Myocyte (in vitro differentiated cells): Measurements from ENCODE around the gene ETDB. TPM values are rescaled to one million over a fixed set of nuclear protein-coding genes. Genes with fewer than 3 reads are reported as not detected.
"Not testable (repeated sequence)": the region's sequence is repeated elsewhere in the genome, so short reads cannot be mapped to it uniquely, and the experiment has no call there.

ENCODE experiments used
- DNase-seq: peaks from one replicate; pipeline ENCODE4 v3.0.0-alpha.2; 2012; ENCODE audit warnings: low read depth
- polyA plus RNA-seq: library from polyadenylated mRNA; unstranded; fragments of >200 nt; gene quantifications from one replicate; pipeline ENCODE4 v1.2.1, GENCODE V29; 2012; ENCODE audit warnings: missing spikeins
- total RNA-seq: library from RNA; depleted of rRNA; stranded (reverse); fragments of >200 nt; gene quantifications from 2 replicates; pipeline ENCODE4 v1.2.3, GENCODE V29; 2014

The ETDB gene
- total RNA-seq, result not detected in 2 replicates
- not detected for polyA plus RNA-seq

- DNase-seq, result not testable (repeated sequence)
Measured at GRCh38 chrX:135120056-135120576, at the start of gene ETDB. TSS of gene ETDB (minus strand) at chrX:135120526. CDS start at chrX:135119261, 1,265 bp downstream.

- DNase-seq, result not testable (repeated sequence)
Measured at GRCh38 chrX:135169534-135169933, 49.2 kb upstream of the ETDB start.

DNA sequence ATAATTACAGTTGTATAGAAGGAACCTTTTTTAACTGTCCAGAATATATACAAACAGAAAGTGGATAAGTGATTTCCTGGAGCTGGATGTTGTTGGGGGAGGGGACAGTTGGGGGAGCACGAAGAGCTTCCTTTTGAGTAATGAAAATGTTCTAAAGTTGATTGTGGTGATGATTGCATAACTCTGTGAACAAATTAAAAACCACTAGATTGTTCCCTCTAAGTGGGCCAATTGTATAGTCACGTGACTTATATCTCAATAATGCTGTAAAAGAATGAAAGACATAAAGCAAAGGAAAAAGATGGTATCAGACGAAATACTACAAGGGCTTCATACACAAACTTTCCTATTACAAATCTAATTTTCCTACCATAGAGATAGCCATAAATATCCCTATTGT is 48.2 kb upstream of the ETDB start:
- DNase-seq, result no peak

GRCh38 chrX:135154688-135155087 is 34.4 kb upstream of the ETDB start:
- not testable (repeated sequence) for DNase-seq

DNA sequence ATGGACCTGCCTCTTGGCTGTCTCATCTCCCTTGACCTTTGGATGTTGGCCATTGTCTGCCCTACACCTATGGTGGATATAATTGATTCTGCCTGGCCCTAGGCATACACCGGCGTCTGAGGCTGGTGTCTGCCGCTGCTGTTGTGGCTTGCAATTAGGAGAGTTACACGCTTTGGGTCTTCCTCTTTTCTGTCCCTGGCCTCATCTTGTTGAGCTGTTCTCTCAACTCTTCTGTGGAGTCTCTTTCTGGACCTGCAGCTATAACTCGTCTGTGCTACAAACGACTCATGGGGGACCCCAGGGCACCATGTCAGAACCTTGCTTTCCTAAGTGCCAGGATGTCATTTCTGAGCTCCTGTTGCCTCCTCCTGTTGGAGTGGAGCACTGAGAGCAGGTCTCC is 5.8 kb upstream of the ETDB start:
- DNase-seq, result not testable (repeated sequence)

DNA sequence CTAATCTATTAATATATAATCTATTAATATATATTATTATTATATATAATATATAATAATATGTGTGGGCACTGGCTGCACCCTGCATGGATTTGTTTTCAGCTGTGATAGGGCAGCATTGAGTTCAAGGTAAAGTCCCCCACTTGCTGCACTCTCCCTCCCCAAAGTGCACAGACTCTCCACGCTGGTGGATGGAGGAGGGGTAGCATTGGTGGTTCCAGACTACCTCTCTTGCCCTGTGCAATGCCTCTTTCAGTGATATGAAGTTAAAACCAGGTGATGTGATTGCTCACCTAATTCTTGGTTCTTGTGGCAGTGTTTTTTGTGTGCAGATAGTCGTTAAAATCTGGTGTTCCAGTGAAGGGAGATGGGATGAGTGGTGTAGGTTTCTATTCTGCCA is 4.3 kb downstream of the ETDB start:
- DNase-seq, result not testable (repeated sequence)

DNA sequence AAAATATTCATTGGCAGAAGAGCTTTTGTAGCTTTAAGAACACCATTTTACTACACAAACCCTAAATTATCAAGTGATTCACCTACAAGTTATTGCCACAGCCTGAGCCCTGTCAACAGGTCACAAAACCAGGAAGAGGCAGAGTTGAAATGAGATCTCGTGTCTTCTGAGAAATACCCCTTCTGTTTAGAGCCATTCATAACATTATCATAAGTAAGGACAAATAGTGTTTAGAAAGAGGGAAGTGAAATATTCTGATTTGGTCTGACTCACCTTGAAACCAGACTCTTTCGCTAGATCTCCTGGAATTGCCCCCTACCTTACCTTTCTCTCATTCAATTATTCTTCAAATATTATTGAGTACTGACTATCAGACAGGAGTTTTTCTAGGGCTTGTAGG is 5.9 kb downstream of the ETDB start:
- DNase-seq, result no peak

GRCh38 chrX:135112743-135113142 is 7.6 kb downstream of the ETDB start:
- DNase-seq, result no peak

DNA sequence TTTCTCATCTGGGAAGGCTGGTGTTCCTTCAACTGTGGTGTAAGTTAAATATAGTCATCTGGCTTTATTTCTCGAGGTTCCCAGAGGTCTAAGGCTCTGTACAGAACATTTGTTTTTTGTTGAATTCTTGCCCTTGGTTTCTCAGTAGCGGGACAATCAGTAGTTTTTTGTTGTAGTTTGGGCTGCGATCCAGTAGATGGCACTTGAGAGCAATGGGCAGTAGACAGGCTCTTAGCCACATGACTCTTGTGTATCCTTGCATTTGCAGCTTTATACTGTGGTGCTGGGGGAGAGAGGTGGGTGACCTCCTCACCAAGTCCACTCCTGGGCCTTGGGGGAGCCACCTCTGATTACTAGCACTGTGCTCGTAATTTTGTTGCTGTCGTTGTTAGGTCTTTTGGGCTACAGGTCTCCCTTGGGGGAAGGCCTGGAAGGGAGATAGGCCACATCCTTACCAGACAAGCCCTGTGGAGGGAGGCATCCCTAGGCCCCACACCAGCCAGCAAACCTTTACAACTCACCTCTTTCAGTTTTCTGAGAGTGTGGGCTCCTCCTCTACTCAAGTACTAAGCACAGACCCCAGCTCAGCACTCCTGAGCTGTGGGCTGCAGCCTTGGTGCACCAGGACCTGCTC is 8.1 kb downstream of the ETDB start:
- DNase-seq, result peak; percentile 23

DNA sequence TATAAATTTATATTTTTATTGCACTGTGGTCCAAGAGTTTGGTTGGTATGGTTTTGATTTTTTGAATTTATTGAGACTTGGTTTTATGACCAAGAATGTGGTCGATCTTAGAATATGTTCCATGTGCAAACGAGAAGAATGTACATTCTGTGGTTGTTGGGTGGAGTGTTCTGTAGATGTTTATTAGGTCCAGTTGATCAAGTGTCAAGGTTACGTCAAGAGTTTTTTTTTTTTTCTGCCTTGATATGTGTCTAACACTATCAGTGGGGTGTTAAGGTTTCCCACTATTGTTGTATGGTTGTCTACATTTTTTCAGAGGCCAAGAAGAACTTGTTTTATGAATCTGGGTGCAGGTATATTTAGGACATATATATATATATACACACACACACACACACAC is 10.8 kb downstream of the ETDB start:
- no peak for DNase-seq

DNA sequence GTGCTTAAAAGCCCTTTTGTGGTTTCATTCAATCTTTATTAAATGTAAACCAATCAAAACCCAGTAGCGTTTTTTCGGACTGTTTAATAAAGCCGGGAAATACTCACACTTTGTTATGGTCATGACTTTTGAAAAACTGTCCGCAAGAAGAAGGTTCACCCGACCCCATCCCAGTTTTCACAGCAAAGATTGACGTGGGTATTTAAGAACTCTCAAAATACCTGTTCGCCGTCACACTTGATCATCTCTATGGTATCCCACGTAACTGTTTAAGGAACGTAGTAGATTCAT is 20.9 kb downstream of the ETDB start:
- no peak for DNase-seq

DNA sequence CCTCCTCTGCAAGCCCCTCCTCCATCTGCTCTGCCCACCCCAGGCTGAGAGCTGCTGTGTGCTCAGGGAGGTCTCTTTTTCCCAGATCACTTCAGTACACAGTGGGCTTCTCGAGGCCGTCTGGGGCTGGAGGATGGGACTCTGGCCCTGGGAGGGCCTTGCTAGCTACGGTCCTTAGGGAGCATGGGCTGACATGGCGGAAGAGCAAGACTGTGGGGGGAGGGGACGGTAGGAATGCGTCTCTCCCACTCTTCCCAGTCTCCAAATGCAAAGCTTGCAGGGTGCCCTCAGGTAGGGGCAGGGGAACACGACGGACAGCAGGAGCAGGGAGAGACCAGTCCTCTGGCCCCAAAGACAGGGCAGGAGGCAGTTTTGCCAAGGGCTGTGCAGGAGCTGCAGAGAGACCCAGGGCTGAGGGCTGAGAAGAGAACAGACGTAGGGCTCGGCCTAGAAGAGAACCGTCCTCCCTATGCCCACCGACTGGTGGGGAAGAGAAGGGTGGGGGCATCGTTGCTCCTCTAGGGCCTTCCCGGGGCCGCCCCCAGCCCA is 23.1 kb downstream of the ETDB start:
- not testable (repeated sequence) for DNase-seq

DNA sequence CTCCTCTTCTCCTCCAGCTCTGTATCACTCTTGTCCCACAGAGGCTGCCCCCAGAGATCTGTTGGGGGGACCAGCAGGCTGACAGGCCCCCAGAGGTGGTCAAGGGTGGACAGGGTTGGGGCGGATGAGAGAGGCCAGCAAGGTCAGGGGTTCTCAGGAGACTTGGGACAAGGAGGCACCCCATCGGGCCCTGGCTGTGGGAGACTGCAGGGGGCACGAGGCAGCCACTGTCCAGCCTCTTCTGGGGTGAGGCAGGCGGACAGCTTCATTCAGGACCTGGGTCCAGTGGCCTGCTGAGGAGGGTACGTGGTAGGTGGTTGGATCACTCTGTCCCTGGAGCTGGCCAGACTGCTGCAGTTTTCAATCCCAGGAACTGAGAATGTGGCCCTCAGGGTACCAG is 24.6 kb downstream of the ETDB start:
- no peak for DNase-seq

- DNase-seq, result no peak
Measured at GRCh38 chrX:135094726-135095125, 25.6 kb downstream of the ETDB start.

GRCh38 chrX:135089126-135089525 is 31.2 kb downstream of the ETDB start:
- no peak for DNase-seq

DNA sequence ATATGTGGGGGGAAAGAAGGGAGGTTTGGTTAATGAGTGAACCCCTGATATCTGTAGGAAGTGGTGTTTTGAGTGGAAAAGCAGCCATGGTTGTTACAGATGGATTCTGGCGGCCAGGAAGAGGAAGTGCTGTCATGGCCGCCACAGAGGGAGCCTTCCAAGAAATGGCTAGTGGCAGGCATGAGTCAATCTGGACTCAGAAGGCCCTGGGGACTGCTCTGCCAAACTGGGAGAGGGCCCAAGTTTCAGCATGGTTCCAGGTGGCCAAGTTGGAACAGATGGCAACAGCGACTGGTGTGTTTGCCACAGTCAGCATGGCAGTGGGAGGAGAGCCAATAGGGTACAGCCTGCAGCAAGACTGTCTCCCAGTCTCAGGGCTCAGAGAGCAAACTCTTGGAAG is 32.5 kb downstream of the ETDB start:
- peak; percentile 36 for DNase-seq

DNA sequence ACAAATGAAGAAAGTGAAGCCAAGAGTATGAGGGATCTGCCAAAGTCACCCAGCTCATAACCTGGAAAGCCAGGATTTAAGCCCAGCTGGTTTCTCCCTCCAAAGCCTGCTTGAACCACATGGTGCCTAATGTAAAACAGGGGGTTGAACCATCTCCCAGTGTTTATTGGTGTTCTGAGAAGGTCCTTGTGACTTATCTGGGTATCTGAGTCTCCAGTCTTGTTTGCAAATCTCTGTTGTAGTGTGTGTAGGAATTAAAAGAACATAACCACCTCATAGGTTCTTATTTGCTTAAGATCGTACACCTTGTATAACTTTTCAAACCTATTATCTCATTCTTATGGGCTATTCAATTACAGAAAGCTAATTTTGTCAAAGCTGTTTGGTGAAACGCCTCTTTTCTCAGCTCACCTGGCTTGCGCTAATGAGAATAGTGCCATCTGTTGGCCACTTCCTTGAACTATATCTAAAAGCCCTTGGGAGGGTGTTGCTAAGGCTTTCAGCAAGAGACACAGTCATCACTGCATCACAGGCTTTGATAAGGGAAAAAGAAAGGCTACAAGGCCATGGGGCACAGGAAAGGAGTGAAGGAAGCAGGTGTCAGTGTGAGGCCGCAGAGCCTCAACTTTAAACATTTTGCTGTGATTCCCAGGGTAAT is 34.0 kb downstream of the ETDB start:
- DNase-seq, result peak; percentile 61

DNA sequence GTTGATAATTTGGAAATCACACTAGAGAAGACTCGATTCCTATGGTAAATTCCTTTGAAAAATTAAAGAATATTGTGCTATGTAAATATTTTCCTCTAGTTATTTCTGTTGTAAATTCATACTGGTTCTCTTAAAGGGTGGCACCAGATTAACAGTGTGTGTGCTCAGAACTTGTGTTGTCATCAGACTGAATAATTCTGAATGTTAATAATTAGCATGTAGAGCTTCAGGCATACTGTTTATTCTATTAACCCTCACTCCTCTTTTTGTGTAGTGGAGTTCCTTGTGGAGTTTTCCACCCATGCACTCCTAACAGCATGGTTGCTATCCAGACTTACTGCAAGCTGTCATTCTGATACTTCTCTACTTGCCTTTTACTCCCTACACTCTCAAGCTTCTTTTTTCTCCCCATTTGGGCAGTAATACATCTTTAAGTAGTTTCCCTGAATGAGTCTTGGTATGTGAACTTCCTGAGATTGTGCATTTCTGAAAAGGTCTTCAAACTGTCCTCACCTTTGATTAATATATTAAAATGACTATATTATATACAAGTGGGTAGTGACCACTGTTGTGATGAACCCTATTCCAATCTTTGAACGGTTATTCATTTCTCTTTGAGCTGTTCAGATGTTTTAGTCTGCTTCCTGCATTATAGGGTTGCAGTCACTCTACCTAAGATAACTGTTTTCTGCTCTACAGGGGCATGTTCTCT is 38.5 kb downstream of the ETDB start:
- no peak for DNase-seq
